Neural cell (in vitro differentiated cells): ENCODE measurements around the gene CAMK2D. TPM values are rescaled to one million over a fixed set of nuclear protein-coding genes. Genes with fewer than 3 reads are reported as not detected.

Source experiments
- H2AFZ ChIP-seq: fragments of 200-600, 300-800 bp; sonication (generic), shearing (Covaris generic); 2 replicates; pipeline ENCODE4 v1.6.0; 2014; ENCODE audit warnings: low read depth, mild to moderate bottlenecking, antibody characterized with exemption, low read length, moderate library complexity
- H3F3A ChIP-seq: fragments of 200-600 bp; shearing (Covaris generic); 2 replicates; pipeline ENCODE4 v1.6.1; 2016; ENCODE audit warnings: mild to moderate bottlenecking, moderate library complexity, mixed read lengths, antibody characterized with exemption, low read length; ENCODE audit not compliant: insufficient read depth, poor library complexity, severe bottlenecking
- H3K27ac ChIP-seq: fragments of 200-600, 300-800 bp; sonication (generic), shearing (Covaris generic); 2 replicates; pipeline ENCODE4 v1.5.1; 2014; ENCODE audit warnings: mild to moderate bottlenecking, low read length, moderate library complexity
- H3K27me3 ChIP-seq: fragments of 300-800, 200-600 bp; sonication (generic), shearing (Covaris generic); 2 replicates; pipeline ENCODE4 v1.6.0; 2014; ENCODE audit warnings: mild to moderate bottlenecking, low read depth, low read length, moderate library complexity; ENCODE audit not compliant: insufficient read depth
- H3K36me3 ChIP-seq: fragments of 300-800, 200-600 bp; sonication (generic), shearing (Covaris generic); 2 replicates; pipeline ENCODE4 v1.5.1; 2014; ENCODE audit warnings: mild to moderate bottlenecking, antibody characterized with exemption, low read length, moderate library complexity; ENCODE audit not compliant: insufficient read depth
- H3K4me2 ChIP-seq: fragments of 300-800, 200-600 bp; sonication (generic), shearing (Covaris generic); 2 replicates; pipeline ENCODE4 v1.6.0; 2014; ENCODE audit warnings: mild to moderate bottlenecking, low read length
- H3K4me3 ChIP-seq: fragments of 300-800, 200-600 bp; sonication (generic), shearing (Covaris generic); 2 replicates; pipeline ENCODE4 v1.5.1; 2014; ENCODE audit warnings: mild to moderate bottlenecking, low read length, moderate library complexity
- H3K79me2 ChIP-seq: fragments of 200-600 bp; shearing (Covaris generic); replicated peaks from 2 replicates; pipeline ENCODE4 v1.6.0; 2014; ENCODE audit warnings: mild to moderate bottlenecking, low read length, moderate library complexity; ENCODE audit not compliant: insufficient read depth
- H3K9ac ChIP-seq: fragments of 300-800, 200-600 bp; sonication (generic), shearing (Covaris generic); 2 replicates; pipeline ENCODE4 v1.6.1; 2016; ENCODE audit warnings: mild to moderate bottlenecking, low read length, mixed read lengths
- H3K9me2 ChIP-seq: fragments of 200-600 bp; shearing (Covaris generic); 2 replicates; pipeline ENCODE4 v1.6.1; 2016; ENCODE audit warnings: mild to moderate bottlenecking, low read length, mixed read lengths; ENCODE audit not compliant: insufficient read depth
- H3K9me3 ChIP-seq: fragments of 200-600, 300-800 bp; sonication (generic), shearing (Covaris generic); 2 replicates; pipeline ENCODE4 v1.6.1; 2016; ENCODE audit warnings: mild to moderate bottlenecking, mixed run types, low read length, moderate library complexity, mixed read lengths
- H4K20me1 ChIP-seq: fragments of 200-600 bp; shearing (Covaris generic); 2 replicates; pipeline ENCODE4 v1.6.1; 2016; ENCODE audit warnings: mild to moderate bottlenecking, mixed run types; ENCODE audit not compliant: insufficient read depth
- CTCF ChIP-seq: fragments of 450-650 bp; IDR thresholded peaks from 2 replicates; pipeline ENCODE4 v1.5.1; 2014; ENCODE audit warnings: antibody characterized with exemption, mild to moderate bottlenecking, moderate library complexity; ENCODE audit not compliant: poor library complexity, severe bottlenecking
- EP300 ChIP-seq: fragments of 450-650 bp; conservative IDR thresholded peaks from 2 replicates; pipeline ENCODE4 v1.6.1; 2014; ENCODE audit warnings: antibody characterized with exemption, mild to moderate bottlenecking, moderate library complexity; ENCODE audit not compliant: poor library complexity, severe bottlenecking
- EZH2 ChIP-seq: fragments of 200-600, 300-800 bp; shearing (Covaris generic), sonication (generic); IDR thresholded peaks from 2 replicates; pipeline ENCODE4 v1.6.1; 2014; ENCODE audit warnings: antibody characterized with exemption, low read length, borderline replicate concordance, mild to moderate bottlenecking; ENCODE audit not compliant: insufficient read depth, poor library complexity, severe bottlenecking
- MXI1 ChIP-seq: fragments of 450-650 bp; conservative IDR thresholded peaks from 2 replicates; pipeline ENCODE4 v1.6.1; 2014; ENCODE audit warnings: antibody characterized with exemption, mild to moderate bottlenecking; ENCODE audit not compliant: poor library complexity, severe bottlenecking
- POLR2AphosphoS5 ChIP-seq: IDR thresholded peaks from 2 replicates; pipeline ENCODE4 v1.6.1; 2012
- RAD21 ChIP-seq: fragments of 450-650 bp; conservative IDR thresholded peaks from 2 replicates; pipeline ENCODE4 v1.6.1; 2014; ENCODE audit warnings: antibody characterized with exemption, mild to moderate bottlenecking, moderate library complexity
- REST ChIP-seq: IDR thresholded peaks from 2 replicates; pipeline ENCODE4 v1.6.1; 2012; ENCODE audit warnings: borderline replicate concordance
- SMC3 ChIP-seq: fragments of 450-650 bp; conservative IDR thresholded peaks from 2 replicates; pipeline ENCODE4 v1.6.1; 2014; ENCODE audit warnings: antibody characterized with exemption, mild to moderate bottlenecking, moderate library complexity; ENCODE audit not compliant: poor library complexity
- TAF1 ChIP-seq: IDR thresholded peaks from 2 replicates; pipeline ENCODE4 v1.6.1; 2012; ENCODE audit warnings: low read depth
- polyA plus RNA-seq: library from polyadenylated mRNA; depleted of rRNA; stranded (reverse); fragments of >200 nt; gene quantifications from 2 replicates; pipeline ENCODE4 v1.2.3, GENCODE V29; 2014

CAMK2D gene
- polyA plus RNA-seq, 1 donor from 2014 or later, result 27.1 TPM

GRCh38 chr4:113678641-113679040 lies 82.9 kb downstream of the CAMK2D start:
- Histone ChIP-seq H3K27ac (no peak overlapping the region), H3K9me2 (no peaks in the 10 kb centered on the region), H3K9ac (no peak overlapping the region), H3K36me3 (no peaks in the 10 kb centered on the region), H3K4me3 (no peak overlapping the region), H3K9me3 (no peaks in the 10 kb centered on the region), H4K20me1 (no peaks in the 10 kb centered on the region), H3K4me2 (no peak overlapping the region), H3F3A (no peaks in the 10 kb centered on the region), H3K79me2 (no peaks in the 10 kb centered on the region), H3K27me3 (no peaks in the 10 kb centered on the region), H2AFZ (no peak overlapping the region)
- TF ChIP-seq EP300, result no peak
- TF ChIP-seq TAF1, result no peak
- TF ChIP-seq MXI1, result no peak

- H3F3A ChIP-seq, result no peaks in the 10 kb centered on the region
- H4K20me1 ChIP-seq, result no peaks in the 10 kb centered on the region
- H3K79me2 ChIP-seq, result no peaks in the 10 kb centered on the region
- H3K9me3 ChIP-seq, result no peaks in the 10 kb centered on the region
- H3K9ac ChIP-seq, result no peak overlapping the region
- no peak overlapping the region for H3K4me2 ChIP-seq
- H3K27me3 ChIP-seq, result no peaks in the 10 kb centered on the region
- no peak overlapping the region for H2AFZ ChIP-seq
- no peak overlapping the region for H3K27ac ChIP-seq
- H3K9me2 ChIP-seq, result no peaks in the 10 kb centered on the region
- TF ChIP-seq REST (no peak), EP300 (no peak), RAD21 (no peak), TAF1 (no peak), POLR2AphosphoS5 (no peak), EZH2 (no peak), SMC3 (no peak), MXI1 (no peak)
- no peak overlapping the region for H3K4me3 ChIP-seq
- no peaks in the 10 kb centered on the region for H3K36me3 ChIP-seq
Measured at GRCh38 chr4:113677325-113677724, 84.2 kb downstream of the CAMK2D start.

- no peaks in the 10 kb centered on the region for H3F3A ChIP-seq
- no peaks in the 10 kb centered on the region for H3K36me3 ChIP-seq
- H3K27ac ChIP-seq, result no peak overlapping the region
- H3K9ac ChIP-seq, result no peak overlapping the region
- H3K4me3 ChIP-seq, result no peak overlapping the region
- no peak overlapping the region for H2AFZ ChIP-seq
- H3K9me3 ChIP-seq, result no peaks in the 10 kb centered on the region
- H4K20me1 ChIP-seq, result no peaks in the 10 kb centered on the region
- H3K79me2 ChIP-seq, result no peaks in the 10 kb centered on the region
- TF ChIP-seq MXI1 (no peak), TAF1 (no peak), EZH2 (no peak), CTCF (no peak), RAD21 (no peak)
- no peaks in the 10 kb centered on the region for H3K9me2 ChIP-seq
- H3K4me2 ChIP-seq, result no peak overlapping the region
- no peaks in the 10 kb centered on the region for H3K27me3 ChIP-seq
Measured at GRCh38 chr4:113675731-113676697, 85.5 kb downstream of the CAMK2D start.
